NB4 (cell line): ENCODE measurements around the gene WNT7A.

Experiments used
- POLR2A ChIP-seq: IDR thresholded peaks from 2 replicates; pipeline ENCODE4 v1.6.1; 2011; ENCODE audit warnings: mild to moderate bottlenecking; ENCODE audit not compliant: insufficient read length; ENCODE audit errors: extremely low read depth
- TF ChIP-seq, protein P1 (sequence below): IDR thresholded peaks from one replicate; pipeline ENCODE4 v1.5.1; 2012; ENCODE audit warnings: low read depth, low read length

DNA sequence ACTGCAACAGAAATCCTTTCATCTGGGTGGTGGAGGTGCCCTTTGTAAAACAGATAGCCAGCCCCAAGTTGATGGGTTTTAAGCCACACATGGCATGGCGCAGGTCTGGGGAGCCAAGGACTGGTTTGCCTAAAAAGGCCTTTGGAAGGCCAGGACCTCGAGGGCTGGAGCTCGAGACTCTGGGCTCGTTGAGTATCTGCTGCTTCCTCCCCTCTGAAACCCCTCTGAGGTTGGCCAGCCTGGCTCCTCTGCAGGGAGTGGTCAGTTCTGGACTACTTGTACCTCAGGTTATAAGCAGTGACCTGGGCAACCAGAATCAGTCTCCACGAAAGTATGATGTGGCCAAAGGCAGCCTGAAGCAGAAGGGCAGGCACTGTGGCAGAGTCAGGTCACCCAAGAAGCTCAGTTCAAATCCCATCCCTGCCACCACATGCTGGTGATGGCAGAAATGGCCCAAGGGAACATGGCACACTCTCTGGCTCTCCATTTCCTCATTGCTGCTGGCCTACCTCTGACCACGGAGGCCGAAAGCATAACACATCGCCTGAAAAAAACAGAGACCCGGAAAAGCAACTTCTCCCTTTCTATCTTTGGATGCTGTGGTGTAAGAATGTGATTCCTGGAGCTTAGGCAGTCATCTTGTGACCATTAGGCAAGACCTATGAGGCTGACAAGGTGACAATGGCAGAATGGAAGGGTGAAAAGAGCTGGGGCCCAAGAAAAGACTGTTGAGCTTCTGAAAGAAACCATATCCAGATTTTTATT, 51.2 kb downstream of the WNT7A start:
- TF ChIP-seq, protein P1, sequence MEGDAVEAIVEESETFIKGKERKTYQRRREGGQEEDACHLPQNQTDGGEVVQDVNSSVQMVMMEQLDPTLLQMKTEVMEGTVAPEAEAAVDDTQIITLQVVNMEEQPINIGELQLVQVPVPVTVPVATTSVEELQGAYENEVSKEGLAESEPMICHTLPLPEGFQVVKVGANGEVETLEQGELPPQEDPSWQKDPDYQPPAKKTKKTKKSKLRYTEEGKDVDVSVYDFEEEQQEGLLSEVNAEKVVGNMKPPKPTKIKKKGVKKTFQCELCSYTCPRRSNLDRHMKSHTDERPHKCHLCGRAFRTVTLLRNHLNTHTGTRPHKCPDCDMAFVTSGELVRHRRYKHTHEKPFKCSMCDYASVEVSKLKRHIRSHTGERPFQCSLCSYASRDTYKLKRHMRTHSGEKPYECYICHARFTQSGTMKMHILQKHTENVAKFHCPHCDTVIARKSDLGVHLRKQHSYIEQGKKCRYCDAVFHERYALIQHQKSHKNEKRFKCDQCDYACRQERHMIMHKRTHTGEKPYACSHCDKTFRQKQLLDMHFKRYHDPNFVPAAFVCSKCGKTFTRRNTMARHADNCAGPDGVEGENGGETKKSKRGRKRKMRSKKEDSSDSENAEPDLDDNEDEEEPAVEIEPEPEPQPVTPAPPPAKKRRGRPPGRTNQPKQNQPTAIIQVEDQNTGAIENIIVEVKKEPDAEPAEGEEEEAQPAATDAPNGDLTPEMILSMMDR: no peak
- no peak for TF ChIP-seq POLR2A
